Suprapubic skin (tissue), 4 donors: ENCODE data around the gene MRRF. TPM values are rescaled to one million over a fixed set of nuclear protein-coding genes. Genes with fewer than 3 reads are reported as not detected.

Source experiments
- DNase-seq, 2 donors: peaks; one replicate each; pipeline ENCODE4 v3.0.0-alpha.2; 2019; ENCODE audit warnings: low spot score in 2 of 2
- H3K27ac ChIP-seq: fragments of 200-600 bp; sonication (generic); one replicate; pipeline ENCODE4 v1.5.1; 2019
- H3K27me3 ChIP-seq: fragments of 200-600 bp; sonication (generic); one replicate; pipeline ENCODE4 v1.5.1; 2019
- H3K36me3 ChIP-seq: fragments of 200-600 bp; sonication (generic); one replicate; pipeline ENCODE4 v1.5.1; 2019
- H3K4me1 ChIP-seq: fragments of 200-600 bp; sonication (generic); one replicate; pipeline ENCODE4 v1.5.1; 2019
- H3K4me3 ChIP-seq: fragments of 200-600 bp; sonication (generic); one replicate; pipeline ENCODE4 v1.5.1; 2019; ENCODE audit warnings: mild to moderate bottlenecking
- H3K9me3 ChIP-seq: fragments of 200-600 bp; sonication (generic); one replicate; pipeline ENCODE4 v1.5.1; 2019
- EP300 ChIP-seq: sonication (generic); formaldehyde crosslinking; IDR thresholded peaks from one replicate; pipeline ENCODE4 v1.6.1; 2017; ENCODE audit warnings: antibody characterized with exemption
- POLR2A ChIP-seq, 2 donors: fragments of 450-650 bp; IDR thresholded peaks; one replicate each; pipeline ENCODE4 v1.6.1; 2017; ENCODE audit warnings: antibody characterized with exemption in 2 of 2, mild to moderate bottlenecking in 2 of 2, moderate library complexity in 2 of 2
- POLR2AphosphoS5 ChIP-seq, 3 donors: sonication (generic); formaldehyde crosslinking; IDR thresholded peaks; one replicate each; pipeline ENCODE4 v1.6.1; 2017; ENCODE audit warnings: antibody characterized with exemption in 3 of 3
- WGBS: methylation state at CpG from one replicate; pipeline ENCODE4 v1.1.5; 2018; 5-methylcytosine and 5-hydroxymethylcytosine counted together
- total RNA-seq, 4 donors: library from RNA; depleted of rRNA; stranded (reverse); fragments of >200 nt; gene quantifications; one replicate each; pipeline ENCODE4 v1.1.0, GENCODE V29; 2016
- TF ChIP-seq, protein P1 (sequence below), 2 donors: fragments of 200-600 bp in 1 of 2; fragments of 450-650 bp in 1 of 2; sonication (generic) in 1 of 2; IDR thresholded peaks; one replicate each; pipeline ENCODE4 v1.5.1; 2016 to 2019; ENCODE audit warnings: antibody characterized with exemption in 2 of 2, mild to moderate bottlenecking in 1 of 2, moderate library complexity in 1 of 2

The MRRF gene
- total RNA-seq, 4 donors from 2014 or later: 41.3 to 75.2 (median 44.2) TPM

DNA sequence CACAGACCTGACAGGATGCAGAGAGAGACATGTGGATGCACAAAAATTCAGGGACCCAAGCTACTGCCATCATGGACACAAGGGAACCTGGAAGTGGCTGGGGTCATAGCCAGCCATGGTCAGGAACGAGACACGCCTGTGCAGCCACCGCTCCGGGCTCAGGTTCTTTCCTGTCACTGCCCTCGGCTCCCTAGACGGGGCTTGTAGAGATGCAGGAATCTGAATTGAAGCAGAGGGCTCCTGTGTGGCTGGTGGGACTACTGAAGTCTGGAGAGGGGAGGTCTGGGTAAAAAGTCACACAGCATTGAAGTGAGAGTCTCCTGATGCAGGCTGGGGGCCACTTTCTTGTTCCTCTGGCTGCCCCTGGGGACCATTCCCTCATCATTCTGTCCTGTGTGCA is 73.9 kb downstream of the MRRF start:
- TF ChIP-seq, protein P1, sequence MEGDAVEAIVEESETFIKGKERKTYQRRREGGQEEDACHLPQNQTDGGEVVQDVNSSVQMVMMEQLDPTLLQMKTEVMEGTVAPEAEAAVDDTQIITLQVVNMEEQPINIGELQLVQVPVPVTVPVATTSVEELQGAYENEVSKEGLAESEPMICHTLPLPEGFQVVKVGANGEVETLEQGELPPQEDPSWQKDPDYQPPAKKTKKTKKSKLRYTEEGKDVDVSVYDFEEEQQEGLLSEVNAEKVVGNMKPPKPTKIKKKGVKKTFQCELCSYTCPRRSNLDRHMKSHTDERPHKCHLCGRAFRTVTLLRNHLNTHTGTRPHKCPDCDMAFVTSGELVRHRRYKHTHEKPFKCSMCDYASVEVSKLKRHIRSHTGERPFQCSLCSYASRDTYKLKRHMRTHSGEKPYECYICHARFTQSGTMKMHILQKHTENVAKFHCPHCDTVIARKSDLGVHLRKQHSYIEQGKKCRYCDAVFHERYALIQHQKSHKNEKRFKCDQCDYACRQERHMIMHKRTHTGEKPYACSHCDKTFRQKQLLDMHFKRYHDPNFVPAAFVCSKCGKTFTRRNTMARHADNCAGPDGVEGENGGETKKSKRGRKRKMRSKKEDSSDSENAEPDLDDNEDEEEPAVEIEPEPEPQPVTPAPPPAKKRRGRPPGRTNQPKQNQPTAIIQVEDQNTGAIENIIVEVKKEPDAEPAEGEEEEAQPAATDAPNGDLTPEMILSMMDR (IDR thresholded peaks at IDR 0.05): no peak
- TF ChIP-seq POLR2AphosphoS5 (IDR thresholded peaks at IDR 0.05) (no peak), POLR2A (IDR thresholded peaks at IDR 0.05) (no peak), EP300 (no peak)
- Histone ChIP-seq H3K9me3 (no peaks in the 10 kb centered on the region), H3K27me3 (no peaks in the 10 kb centered on the region), H3K27ac (no peak overlapping the region), H3K36me3 (no peaks in the 10 kb centered on the region), H3K4me1 (no peaks in the 10 kb centered on the region), H3K4me3 (no peak overlapping the region)
- DNase-seq: no peak
- WGBS: 55% methylated on average over 6 of the region's 6 CpGs

DNA sequence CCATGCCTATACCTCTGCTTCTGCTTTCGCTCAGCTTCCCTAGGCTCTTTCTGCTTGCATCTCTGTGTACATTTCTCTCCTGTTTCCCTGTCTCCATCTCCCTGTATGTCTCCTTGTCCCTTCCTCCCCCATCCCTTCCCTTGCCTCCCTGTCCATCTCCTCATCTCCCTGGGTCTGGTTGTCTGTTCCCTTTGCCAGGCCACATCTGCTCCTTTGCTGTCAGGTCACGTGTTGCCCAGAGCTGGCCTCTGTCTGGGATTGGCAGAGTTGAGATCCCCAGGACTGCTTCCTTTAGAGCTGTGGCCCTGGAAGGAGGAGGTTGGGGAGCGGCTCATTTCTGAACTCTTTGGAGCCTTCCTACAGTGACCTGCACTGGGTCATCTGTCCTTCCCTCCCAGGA is 74.3 kb downstream of the MRRF start:
- TF ChIP-seq POLR2A (IDR thresholded peaks at IDR 0.05) (no peak), EP300 (no peak), POLR2AphosphoS5 (IDR thresholded peaks at IDR 0.05) (no peak)
- TF ChIP-seq, protein P1 (IDR thresholded peaks at IDR 0.05): no peak
- 67% methylated on average over 3 of the region's 3 CpGs for WGBS
- DNase-seq: no peak
- no peak overlapping the region for H3K27ac ChIP-seq
- H3K4me3 ChIP-seq: no peak overlapping the region
- H3K9me3 ChIP-seq: no peaks in the 10 kb centered on the region
- H3K27me3 ChIP-seq: no peaks in the 10 kb centered on the region
- H3K36me3 ChIP-seq: no peaks in the 10 kb centered on the region
- no peaks in the 10 kb centered on the region for H3K4me1 ChIP-seq

GRCh38 chr9:122339579-122339978 is 74.9 kb downstream of the MRRF start:
- H3K27me3 ChIP-seq: no peaks in the 10 kb centered on the region
- WGBS: 77% methylated on average over 5 of the region's 5 CpGs
- H3K4me3 ChIP-seq: no peak overlapping the region
- DNase-seq: no peak
- TF ChIP-seq POLR2AphosphoS5 (IDR thresholded peaks at IDR 0.05) (no peak), POLR2A (IDR thresholded peaks at IDR 0.05) (no peak), EP300 (no peak)
- TF ChIP-seq, protein P1 (IDR thresholded peaks at IDR 0.05): no peak
- no peaks in the 10 kb centered on the region for H3K4me1 ChIP-seq
- no peak overlapping the region for H3K27ac ChIP-seq
- H3K9me3 ChIP-seq: no peaks in the 10 kb centered on the region
- H3K36me3 ChIP-seq: no peaks in the 10 kb centered on the region

- Histone ChIP-seq H3K9me3 (no peaks in the 10 kb centered on the region), H3K4me1 (no peaks in the 10 kb centered on the region), H3K27ac (no peak overlapping the region), H3K4me3 (no peak overlapping the region), H3K36me3 (no peaks in the 10 kb centered on the region), H3K27me3 (no peaks in the 10 kb centered on the region)
- 72% methylated on average over 6 of the region's 6 CpGs for WGBS
- TF ChIP-seq POLR2AphosphoS5 (IDR thresholded peaks at IDR 0.05) (no peak), POLR2A (IDR thresholded peaks at IDR 0.05) (no peak), EP300 (no peak)
- TF ChIP-seq, protein P1 (IDR thresholded peaks at IDR 0.05): no peak
- no peak for DNase-seq
Observed at GRCh38 chr9:122340161-122340560, 75.5 kb downstream of the MRRF start.

DNA sequence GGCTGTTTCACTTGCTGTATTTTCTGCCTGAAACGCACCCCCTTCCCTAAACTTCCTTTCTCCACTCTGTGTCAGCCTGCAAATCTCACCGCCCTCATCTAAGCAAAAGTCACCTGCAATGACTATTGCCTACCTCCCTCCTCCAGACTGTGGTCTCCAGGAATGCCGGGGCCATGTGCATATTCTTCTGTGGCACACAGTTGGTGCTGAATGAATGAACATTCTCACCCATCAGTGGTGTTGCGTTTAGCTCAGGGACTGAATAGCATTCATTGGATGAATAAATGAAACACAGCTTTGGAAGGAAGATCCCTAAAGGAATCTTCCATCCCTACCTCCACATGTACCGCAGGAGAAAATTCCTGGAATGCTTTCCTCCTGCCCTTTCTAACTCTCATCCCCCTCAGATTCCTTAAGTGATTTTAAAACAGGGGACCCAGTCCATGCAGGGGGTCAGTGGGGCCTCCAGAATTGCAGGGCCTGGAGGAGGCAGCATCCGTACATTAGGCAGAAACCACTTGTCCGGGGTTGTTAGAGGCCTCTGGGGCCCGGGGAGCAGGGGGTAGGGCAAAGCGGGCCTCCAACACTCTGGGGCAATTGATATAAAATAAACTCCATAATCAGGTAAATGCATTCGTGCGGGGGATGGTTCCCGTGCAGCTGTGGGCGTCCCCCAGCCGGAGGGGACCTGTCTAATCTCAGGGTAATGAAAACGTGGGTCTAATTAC is 77.8 kb downstream of the MRRF start:
- peaks cover 11% of the 10 kb centered on the region for H3K4me1 ChIP-seq
- H3K27ac ChIP-seq: no peak overlapping the region
- 87% methylated on average over 15 of the region's 15 CpGs for WGBS
- TF ChIP-seq EP300: no peak
- TF ChIP-seq, protein P1 (IDR thresholded peaks at IDR 0.05): no peak
- no peak for TF ChIP-seq POLR2A (IDR thresholded peaks at IDR 0.05)
- TF ChIP-seq POLR2AphosphoS5 (IDR thresholded peaks at IDR 0.05): no peak
- no peaks in the 10 kb centered on the region for H3K9me3 ChIP-seq
- H3K4me3 ChIP-seq: no peak overlapping the region
- H3K36me3 ChIP-seq: no peaks in the 10 kb centered on the region
- DNase-seq: no peak
- H3K27me3 ChIP-seq: no peaks in the 10 kb centered on the region
